Endothelial cell of umbilical vein (primary cell): ENCODE measurements around the gene STRBP.

Experiments
- CTCF ChIP-seq, 2 donors: IDR thresholded peaks; 1 replicate in 1 of 2; 2 replicates in 1 of 2; pipeline ENCODE4 v1.5.1; 2011; ENCODE audit warnings: low read length in 2 of 2, mild to moderate bottlenecking in 2 of 2, moderate library complexity in 2 of 2, control low read depth in 1 of 2, inconsistent platforms in 1 of 2, low read depth in 1 of 2; ENCODE audit not compliant: insufficient read depth in 1 of 2; ENCODE audit errors: extremely low read depth in 1 of 2
- EZH2 ChIP-seq: IDR thresholded peaks from 2 replicates; pipeline ENCODE4 v1.6.1; 2012; ENCODE audit warnings: borderline replicate concordance, low read depth, mild to moderate bottlenecking, moderate library complexity, low read length, inconsistent platforms; ENCODE audit not compliant: severe bottlenecking
- GATA2 ChIP-seq: IDR thresholded peaks from 2 replicates; pipeline ENCODE4 v1.7.0; 2011; ENCODE audit warnings: low read depth, mild to moderate bottlenecking, moderate library complexity, mixed read lengths, low read length; ENCODE audit not compliant: insufficient read length, insufficient read depth
- JUN ChIP-seq: IDR thresholded peaks from 2 replicates; pipeline ENCODE4 v1.6.1; 2011; ENCODE audit warnings: borderline replicate concordance, low read depth; ENCODE audit not compliant: insufficient read length, insufficient read depth
- MAX ChIP-seq: IDR thresholded peaks from 2 replicates; pipeline ENCODE4 v1.6.1; 2011; ENCODE audit not compliant: insufficient read depth, insufficient read length
- POLR2A ChIP-seq: IDR thresholded peaks from 2 replicates; pipeline ENCODE4 v1.6.1; 2012; ENCODE audit warnings: low read depth, mild to moderate bottlenecking, control low read depth, low read length
- POLR2AphosphoS5 ChIP-seq: IDR thresholded peaks from 2 replicates; pipeline ENCODE4 v1.6.1; 2012; ENCODE audit warnings: low read depth, mild to moderate bottlenecking, control low read depth, low read length, moderate library complexity; ENCODE audit not compliant: insufficient read depth

GRCh38 chr9:123169926-123170325 is 98.5 kb downstream of the STRBP start:
- TF ChIP-seq CTCF (IDR thresholded peaks at IDR 0.05; ENCODE audit: extremely low read depth in 1 of 2, insufficient read depth in 1 of 2, low read depth in 1 of 2, low read length in 2 of 2), result no peak
- no peak for TF ChIP-seq EZH2
- TF ChIP-seq POLR2A, result no peak
- no peak for TF ChIP-seq JUN
- TF ChIP-seq POLR2AphosphoS5, result no peak
- TF ChIP-seq MAX, result no peak
- TF ChIP-seq GATA2, result no peak
